OCI-LY3 (cell line): ENCODE results near the gene OTX1.

Source experiments
- H2AFZ ChIP-seq: fragments of 200-600, 300-600 bp; shearing (Covaris generic); 2 replicates; pipeline ENCODE4 v1.6.0; 2014; ENCODE audit warnings: antibody characterized with exemption, low read depth, low read length
- H3K27ac ChIP-seq: fragments of 200-600, 300-600 bp; sonication (generic); 2 replicates; pipeline ENCODE4 v1.5.1; 2014; ENCODE audit warnings: mild to moderate bottlenecking, low read length, moderate library complexity, mixed read lengths
- H3K27me3 ChIP-seq: fragments of 200-600, 300-600 bp; sonication (generic); 2 replicates; pipeline ENCODE4 v1.6.1; 2014; ENCODE audit warnings: low read depth, low read length, mixed read lengths
- H3K36me3 ChIP-seq: fragments of 200-600, 300-600 bp; sonication (generic); replicated peaks from 2 replicates; pipeline ENCODE3; 2014; ENCODE audit warnings: low read depth, low read length, mixed read lengths
- H3K4me1 ChIP-seq: fragments of 300-600, 200-600 bp; sonication (generic); 2 replicates; pipeline ENCODE4 v1.6.1; 2014; ENCODE audit warnings: low read length, mixed read lengths
- H3K4me2 ChIP-seq: fragments of 200-600, 300-600 bp; sonication (generic); 2 replicates; pipeline ENCODE4 v1.6.1; 2014; ENCODE audit warnings: low read length, mixed read lengths
- H3K4me3 ChIP-seq: fragments of 300-600, 200-600 bp; sonication (generic); 2 replicates; pipeline ENCODE4 v1.5.1; 2014; ENCODE audit warnings: antibody characterized with exemption, mild to moderate bottlenecking, low read length, moderate library complexity
- H3K79me2 ChIP-seq: fragments of 300-600, 200-600 bp; shearing (Covaris generic); 2 replicates; pipeline ENCODE4 v1.6.1; 2014; ENCODE audit warnings: mild to moderate bottlenecking, low read length, mixed read lengths
- H3K9ac ChIP-seq: fragments of 300-600, 200-600 bp; shearing (Covaris generic); 2 replicates; pipeline ENCODE4 v1.6.0; 2014; ENCODE audit warnings: mild to moderate bottlenecking, low read length, moderate library complexity
- H3K9me3 ChIP-seq: fragments of 200-600, 300-600 bp; shearing (Covaris generic); 2 replicates; pipeline ENCODE4 v1.6.1; 2014; ENCODE audit warnings: low read length, mixed read lengths; ENCODE audit not compliant: insufficient read depth
- H4K20me1 ChIP-seq: fragments of 200-600, 300-600 bp; sonication (generic); 2 replicates; pipeline ENCODE4 v1.6.1; 2016; ENCODE audit warnings: low read length, mixed read lengths; ENCODE audit not compliant: insufficient read depth
- CTCF ChIP-seq: fragments of 200-600, 300-600 bp; sonication (generic); IDR thresholded peaks from 2 replicates; pipeline ENCODE4 v1.5.1; 2014; ENCODE audit warnings: antibody characterized with exemption, low read length, low read depth
- EZH2phosphoT487 ChIP-seq: fragments of 200-600 bp; shearing (Covaris generic); IDR thresholded peaks from 2 replicates; pipeline ENCODE4 v1.6.1; 2018; ENCODE audit warnings: antibody characterized with exemption, mixed run types, low read depth

Gene OTX1

GRCh38 chr2:63047321-63048279, 3.0 kb upstream of the OTX1 start:
- Histone ChIP-seq H3K4me3 (peak overlapping the region; percentile 52), H3K4me1 (peaks cover 5% of the 10 kb centered on the region), H3K9ac (no peak overlapping the region), H3K36me3 (no peaks in the 10 kb centered on the region), H2AFZ (no peak overlapping the region), H3K9me3 (no peaks in the 10 kb centered on the region), H3K27me3 (no peaks in the 10 kb centered on the region), H3K4me2 (peak overlapping the region; percentile 54), H4K20me1 (no peaks in the 10 kb centered on the region), H3K27ac (no peak overlapping the region), H3K79me2 (no peaks in the 10 kb centered on the region)
- no peak for TF ChIP-seq EZH2phosphoT487
- TF ChIP-seq CTCF = no peak

- Histone ChIP-seq H4K20me1 (no peaks in the 10 kb centered on the region), H3K4me3 (no peak overlapping the region), H2AFZ (no peak overlapping the region), H3K27me3 (no peaks in the 10 kb centered on the region), H3K9me3 (no peaks in the 10 kb centered on the region), H3K4me2 (no peak overlapping the region), H3K4me1 (peaks cover 5% of the 10 kb centered on the region), H3K9ac (no peak overlapping the region), H3K79me2 (no peaks in the 10 kb centered on the region), H3K27ac (no peak overlapping the region), H3K36me3 (no peaks in the 10 kb centered on the region)
- TF ChIP-seq EZH2phosphoT487 (no peak), CTCF (no peak)
Measured at GRCh38 chr2:63048367-63049171, 2.1 kb upstream of the OTX1 start.

GRCh38 chr2:63049211-63049969, 1.2 kb upstream of the OTX1 start:
- Histone ChIP-seq H3K9ac (peak overlapping the region; percentile 68), H3K36me3 (no peaks in the 10 kb centered on the region), H2AFZ (peak overlapping the region; percentile 66), H3K27ac (no peak overlapping the region), H3K79me2 (no peaks in the 10 kb centered on the region), H3K4me1 (peaks cover 5% of the 10 kb centered on the region), H3K27me3 (no peaks in the 10 kb centered on the region), H4K20me1 (no peaks in the 10 kb centered on the region), H3K4me3 (peak overlapping the region; percentile 80), H3K9me3 (no peaks in the 10 kb centered on the region), H3K4me2 (peak overlapping the region; percentile 94)
- no peak for TF ChIP-seq EZH2phosphoT487
- no peak for TF ChIP-seq CTCF
